GM19025 (cell line): Measurements from ENCODE around the gene SLC28A2.
A peak's percentile ranks its signal among the peaks of the same experiment; 100 is the strongest.
"Not testable (repeated sequence)": the region's sequence is repeated elsewhere in the genome, so short reads cannot be mapped to it uniquely, and the experiment has no call there.

ENCODE experiments used
- ATAC-seq: cut with Tn5 transposase; IDR thresholded peaks from one replicate; pipeline ENCODE4 v1.9.1; 2021; ENCODE audit warnings: mild to moderate bottlenecking, low read depth, moderate library complexity; ENCODE audit not compliant: unreplicated experiment

SLC28A2 gene

GRCh38 chr15:45254824-45255223 is 2.8 kb downstream of the SLC28A2 start:
- ATAC-seq: not testable (repeated sequence)

- no peak for ATAC-seq
Observed at GRCh38 chr15:45259796-45260195, 7.8 kb downstream of the SLC28A2 start.

GRCh38 chr15:45262906-45263461 is 10.9 kb downstream of the SLC28A2 start:
- no peak for ATAC-seq

- no peak for ATAC-seq
Observed at GRCh38 chr15:45263854-45264253, 11.8 kb downstream of the SLC28A2 start.

- ATAC-seq: no peak
Observed at GRCh38 chr15:45265506-45265905, 13.5 kb downstream of the SLC28A2 start.

GRCh38 chr15:45268135-45268534 is 16.1 kb downstream of the SLC28A2 start:
- ATAC-seq: no peak

- no peak for ATAC-seq
Observed at GRCh38 chr15:45274636-45275380, 22.8 kb downstream of the SLC28A2 start.

GRCh38 chr15:45276831-45277230 is 24.8 kb downstream of the SLC28A2 start:
- no peak for ATAC-seq

GRCh38 chr15:45279024-45279698 is 27.1 kb downstream of the SLC28A2 start:
- ATAC-seq: peak; percentile 99

GRCh38 chr15:45285413-45285812 is 33.4 kb downstream of the SLC28A2 start:
- ATAC-seq: no peak

GRCh38 chr15:45287390-45287956 is 35.4 kb downstream of the SLC28A2 start:
- no peak for ATAC-seq

GRCh38 chr15:45288947-45289346 is 36.9 kb downstream of the SLC28A2 start:
- ATAC-seq: no peak

- no peak for ATAC-seq
Observed at GRCh38 chr15:45291822-45292582, 40.0 kb downstream of the SLC28A2 start.

- not testable (repeated sequence) for ATAC-seq
Observed at GRCh38 chr15:45293326-45293725, 41.3 kb downstream of the SLC28A2 start.

GRCh38 chr15:45298964-45299378 is 46.9 kb downstream of the SLC28A2 start:
- not testable (repeated sequence) for ATAC-seq

GRCh38 chr15:45304711-45305110 is 52.7 kb downstream of the SLC28A2 start:
- no peak for ATAC-seq

- ATAC-seq: no peak
Observed at GRCh38 chr15:45306105-45306504, 54.1 kb downstream of the SLC28A2 start.

GRCh38 chr15:45307230-45307924 is 55.3 kb downstream of the SLC28A2 start:
- ATAC-seq: no peak

GRCh38 chr15:45314117-45314516 is 62.1 kb downstream of the SLC28A2 start:
- ATAC-seq: not testable (repeated sequence)

- no peak for ATAC-seq
Observed at GRCh38 chr15:45314960-45315359, 62.9 kb downstream of the SLC28A2 start.
